Astrocyte of the spinal cord (primary cell): ENCODE data around the gene SEPTIN3.

Source experiments
- DNase-seq: peaks from one replicate; pipeline ENCODE4 v3.0.0; 2011; ENCODE audit warnings: low read depth, low spot score
- H3K4me3 ChIP-seq: 2 replicates; pipeline ENCODE4 v1.5.1; 2011; ENCODE audit warnings: low read depth, mild to moderate bottlenecking, low read length, moderate library complexity
- CTCF ChIP-seq: IDR thresholded peaks from 2 replicates; pipeline ENCODE4 v1.5.1; 2012; ENCODE audit warnings: low read depth, mild to moderate bottlenecking, low read length, inconsistent platforms
- in situ Hi-C: cut with HindIII; loops from 2 replicates; pipeline ENCODE4 v1.10.0; 2017; ENCODE audit warnings: low sequenced_read_pairs

The SEPTIN3 gene

GRCh38 chr22:41975299-41976069 is 6.2 kb downstream of the SEPTIN3 start:
- no peak overlapping the region for H3K4me3 ChIP-seq
- no peak for DNase-seq
- in situ Hi-C loops, result no loop called here
- TF ChIP-seq CTCF, result no peak

GRCh38 chr22:41976070-41976901 is 7.0 kb downstream of the SEPTIN3 start:
- TF ChIP-seq CTCF, result no peak
- in situ Hi-C loops, result no loop called here
- H3K4me3 ChIP-seq, result peak overlapping the region; percentile 15
- DNase-seq, result no peak

GRCh38 chr22:41976961-41977566 is 7.8 kb downstream of the SEPTIN3 start:
- H3K4me3 ChIP-seq, result no peak overlapping the region
- in situ Hi-C loops, result no loop called here
- DNase-seq, result no peak
- TF ChIP-seq CTCF, result no peak

GRCh38 chr22:41978732-41979131 is 9.5 kb downstream of the SEPTIN3 start:
- in situ Hi-C loops, result no loop called here
- no peak for TF ChIP-seq CTCF
- DNase-seq, result no peak
- H3K4me3 ChIP-seq, result no peak overlapping the region

GRCh38 chr22:41979423-41980250 is 10.4 kb downstream of the SEPTIN3 start:
- H3K4me3 ChIP-seq, result no peak overlapping the region
- in situ Hi-C loops, result no loop called here
- no peak for DNase-seq
- TF ChIP-seq CTCF, result no peak

- TF ChIP-seq CTCF, result no peak
- H3K4me3 ChIP-seq, result no peak overlapping the region
- in situ Hi-C loops, result no loop called here
- no peak for DNase-seq
Measured at GRCh38 chr22:41982865-41983264, 13.6 kb downstream of the SEPTIN3 start.
